ENCODE results near the gene BLOC1S5. TPM values are rescaled to one million over a fixed set of nuclear protein-coding genes. Genes with fewer than 3 reads are reported as not detected.

Gene BLOC1S5
- total RNA-seq, 1 donor from 2014 or later = 24.4 TPM

DNA sequence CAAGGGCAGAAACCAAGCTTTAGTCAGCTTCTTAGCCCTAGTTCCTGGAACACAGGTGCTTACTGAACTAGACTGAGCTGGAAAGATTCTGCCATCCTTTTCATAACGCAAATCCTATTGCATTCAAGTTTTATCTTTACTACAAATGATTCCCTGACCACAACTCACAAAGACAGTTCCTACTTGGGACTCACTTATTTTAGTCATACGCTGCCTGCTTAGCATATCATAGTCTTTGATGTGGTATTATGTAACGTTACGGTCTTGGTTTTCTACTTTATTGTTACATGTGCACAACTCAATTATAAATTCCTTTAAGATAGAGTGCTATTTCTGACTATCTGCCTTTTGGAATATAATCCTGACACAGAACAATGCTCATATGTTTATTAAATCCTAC lies 59.1 kb downstream of the BLOC1S5 start:
- H3K27ac Mint-ChIP-seq = no peak overlapping the region
- H3K36me3 Mint-ChIP-seq (ENCODE audit: insufficient read depth) = no peaks in the 10 kb centered on the region
- H3K4me3 Mint-ChIP-seq (ENCODE audit: low read depth) = no peak overlapping the region
- no peak for DNase-seq (ENCODE audit: low spot score, unreplicated experiment)
- H3K9me3 Mint-ChIP-seq (ENCODE audit: low read depth) = no peaks in the 10 kb centered on the region
- peaks cover 2% of the 10 kb centered on the region for H3K4me1 Mint-ChIP-seq (ENCODE audit: low read depth)
- peaks cover 9% of the 10 kb centered on the region for H3K27me3 Mint-ChIP-seq
- TF ChIP-seq, protein P1, sequence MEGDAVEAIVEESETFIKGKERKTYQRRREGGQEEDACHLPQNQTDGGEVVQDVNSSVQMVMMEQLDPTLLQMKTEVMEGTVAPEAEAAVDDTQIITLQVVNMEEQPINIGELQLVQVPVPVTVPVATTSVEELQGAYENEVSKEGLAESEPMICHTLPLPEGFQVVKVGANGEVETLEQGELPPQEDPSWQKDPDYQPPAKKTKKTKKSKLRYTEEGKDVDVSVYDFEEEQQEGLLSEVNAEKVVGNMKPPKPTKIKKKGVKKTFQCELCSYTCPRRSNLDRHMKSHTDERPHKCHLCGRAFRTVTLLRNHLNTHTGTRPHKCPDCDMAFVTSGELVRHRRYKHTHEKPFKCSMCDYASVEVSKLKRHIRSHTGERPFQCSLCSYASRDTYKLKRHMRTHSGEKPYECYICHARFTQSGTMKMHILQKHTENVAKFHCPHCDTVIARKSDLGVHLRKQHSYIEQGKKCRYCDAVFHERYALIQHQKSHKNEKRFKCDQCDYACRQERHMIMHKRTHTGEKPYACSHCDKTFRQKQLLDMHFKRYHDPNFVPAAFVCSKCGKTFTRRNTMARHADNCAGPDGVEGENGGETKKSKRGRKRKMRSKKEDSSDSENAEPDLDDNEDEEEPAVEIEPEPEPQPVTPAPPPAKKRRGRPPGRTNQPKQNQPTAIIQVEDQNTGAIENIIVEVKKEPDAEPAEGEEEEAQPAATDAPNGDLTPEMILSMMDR (IDR thresholded peaks at IDR 0.05; ENCODE audit: unreplicated experiment) = no peak

DNA sequence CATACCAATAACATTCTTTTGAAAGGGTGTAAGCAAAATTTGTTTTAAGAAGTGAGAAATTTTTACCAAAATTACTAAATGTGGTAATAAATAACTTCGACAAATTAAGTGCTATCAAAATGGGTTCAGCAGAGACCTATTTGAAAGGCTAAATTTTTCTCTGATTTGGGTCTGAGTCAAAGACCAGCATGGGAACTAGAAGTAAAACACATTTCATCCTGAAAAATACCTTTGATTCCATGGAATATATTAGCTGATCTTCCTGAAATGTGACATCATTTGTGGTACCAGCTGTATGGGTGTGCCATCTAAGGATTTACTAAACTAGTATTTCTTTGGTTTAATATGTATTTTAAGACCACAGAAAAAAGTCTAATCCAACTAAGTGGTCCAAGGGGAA lies 63.6 kb downstream of the BLOC1S5 start:
- no peak overlapping the region for H3K27ac Mint-ChIP-seq
- no peak overlapping the region for H3K4me3 Mint-ChIP-seq (ENCODE audit: low read depth)
- TF ChIP-seq, protein P1 (IDR thresholded peaks at IDR 0.05; ENCODE audit: unreplicated experiment) = no peak
- no peaks in the 10 kb centered on the region for H3K36me3 Mint-ChIP-seq (ENCODE audit: insufficient read depth)
- H3K27me3 Mint-ChIP-seq = peaks cover 9% of the 10 kb centered on the region
- H3K9me3 Mint-ChIP-seq (ENCODE audit: low read depth) = no peaks in the 10 kb centered on the region
- H3K4me1 Mint-ChIP-seq (ENCODE audit: low read depth) = peaks cover 7% of the 10 kb centered on the region
- DNase-seq (ENCODE audit: low spot score, unreplicated experiment) = no peak

DNA sequence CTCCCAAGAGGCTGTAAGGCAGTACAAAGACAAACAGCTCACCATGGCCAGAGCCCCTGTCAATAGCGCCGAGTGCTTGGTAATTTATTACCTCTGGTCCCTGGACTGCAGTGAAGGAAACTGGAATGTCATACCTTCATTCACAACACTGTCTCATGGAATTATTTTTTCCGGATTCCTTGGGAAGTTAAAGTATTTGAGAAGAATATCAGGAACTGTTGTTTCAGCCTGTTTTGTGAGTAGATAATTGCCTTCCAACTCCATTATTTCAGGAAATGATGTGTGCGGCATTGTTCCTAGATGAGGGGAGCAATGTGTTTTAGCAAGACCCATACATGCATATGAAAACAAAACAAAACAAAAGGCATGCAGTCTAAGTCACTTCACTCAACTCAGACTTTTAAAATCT lies 64.0 kb downstream of the BLOC1S5 start:
- H3K4me1 Mint-ChIP-seq (ENCODE audit: low read depth) = peaks cover 7% of the 10 kb centered on the region
- H3K4me3 Mint-ChIP-seq (ENCODE audit: low read depth) = no peak overlapping the region
- no peak for DNase-seq (ENCODE audit: low spot score, unreplicated experiment)
- TF ChIP-seq, protein P1 (IDR thresholded peaks at IDR 0.05; ENCODE audit: unreplicated experiment) = no peak
- H3K36me3 Mint-ChIP-seq (ENCODE audit: insufficient read depth) = no peaks in the 10 kb centered on the region
- H3K27me3 Mint-ChIP-seq = peaks cover 9% of the 10 kb centered on the region
- no peaks in the 10 kb centered on the region for H3K9me3 Mint-ChIP-seq (ENCODE audit: low read depth)
- no peak overlapping the region for H3K27ac Mint-ChIP-seq

DNA sequence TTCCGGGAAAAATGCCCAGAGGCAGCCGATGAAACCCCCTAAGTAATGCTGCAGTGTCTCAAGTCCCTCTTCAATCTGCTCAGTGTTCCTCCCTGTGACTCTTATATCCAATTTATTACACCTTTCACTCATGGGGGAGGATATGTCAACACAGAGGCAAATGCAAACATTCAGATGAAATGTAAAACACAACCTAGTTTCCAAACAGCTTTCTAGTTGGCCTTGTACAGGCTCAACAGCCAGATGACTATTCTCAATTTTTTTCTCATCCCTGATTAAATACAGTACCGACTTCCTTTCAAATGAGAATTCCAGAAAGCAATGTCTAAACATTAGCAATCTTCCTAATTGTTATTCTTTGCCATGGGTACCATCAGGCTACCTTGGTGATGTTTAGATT lies 65.0 kb downstream of the BLOC1S5 start:
- H3K4me1 Mint-ChIP-seq (ENCODE audit: low read depth) = peaks cover 7% of the 10 kb centered on the region
- H3K27me3 Mint-ChIP-seq = peaks cover 6% of the 10 kb centered on the region
- H3K36me3 Mint-ChIP-seq (ENCODE audit: insufficient read depth) = no peaks in the 10 kb centered on the region
- no peak overlapping the region for H3K27ac Mint-ChIP-seq
- TF ChIP-seq, protein P1 (IDR thresholded peaks at IDR 0.05; ENCODE audit: unreplicated experiment) = no peak
- no peaks in the 10 kb centered on the region for H3K9me3 Mint-ChIP-seq (ENCODE audit: low read depth)
- no peak overlapping the region for H3K4me3 Mint-ChIP-seq (ENCODE audit: low read depth)
- DNase-seq (ENCODE audit: low spot score, unreplicated experiment) = no peak

DNA sequence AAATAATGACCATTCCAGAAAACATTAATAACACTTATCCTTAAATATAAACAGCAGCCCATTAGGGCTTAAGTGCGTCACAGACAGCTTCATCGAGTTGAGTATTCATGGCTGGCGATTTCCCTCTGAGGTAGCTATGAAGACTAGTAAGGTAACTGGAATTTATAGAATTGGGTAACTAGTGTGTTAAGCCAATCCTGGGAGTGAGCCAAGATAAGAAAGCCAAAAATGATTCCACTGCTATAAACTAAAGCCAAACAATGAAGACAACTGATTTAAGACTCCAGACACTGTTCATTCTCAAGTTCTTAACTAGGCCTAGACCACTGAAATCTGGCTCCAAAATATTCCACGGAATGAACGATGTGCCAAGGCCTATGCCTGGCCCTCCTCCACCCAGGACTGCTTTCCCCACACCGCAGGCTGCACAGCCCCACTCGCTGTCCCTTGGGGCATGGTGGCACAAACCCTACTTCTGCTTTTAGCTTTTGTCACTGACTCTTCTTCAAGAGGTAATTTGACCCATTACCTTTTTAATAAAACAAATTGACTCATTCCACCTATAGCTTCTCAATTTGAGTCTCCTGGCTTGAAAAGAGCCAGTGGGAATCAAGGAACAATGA lies 66.0 kb downstream of the BLOC1S5 start:
- peaks cover 9% of the 10 kb centered on the region for H3K27me3 Mint-ChIP-seq
- peaks cover 1% of the 10 kb centered on the region for H3K36me3 Mint-ChIP-seq (ENCODE audit: insufficient read depth)
- peaks cover 7% of the 10 kb centered on the region for H3K4me1 Mint-ChIP-seq (ENCODE audit: low read depth)
- TF ChIP-seq, protein P1 (IDR thresholded peaks at IDR 0.05; ENCODE audit: unreplicated experiment) = no peak
- no peak for DNase-seq (ENCODE audit: low spot score, unreplicated experiment)
- H3K4me3 Mint-ChIP-seq (ENCODE audit: low read depth) = no peak overlapping the region
- no peak overlapping the region for H3K27ac Mint-ChIP-seq
- no peaks in the 10 kb centered on the region for H3K9me3 Mint-ChIP-seq (ENCODE audit: low read depth)

Data from progenitor cell of endocrine pancreas (in vitro differentiated cells).